SW 1271 (cell line): ENCODE measurements around the gene EXOSC2.

ENCODE experiments used
- DNase-seq, 2 experiments: peaks; one replicate each; lab custom pipeline; 2025; lab: John Stamatoyannopoulos, UW

EXOSC2 gene, protein sequence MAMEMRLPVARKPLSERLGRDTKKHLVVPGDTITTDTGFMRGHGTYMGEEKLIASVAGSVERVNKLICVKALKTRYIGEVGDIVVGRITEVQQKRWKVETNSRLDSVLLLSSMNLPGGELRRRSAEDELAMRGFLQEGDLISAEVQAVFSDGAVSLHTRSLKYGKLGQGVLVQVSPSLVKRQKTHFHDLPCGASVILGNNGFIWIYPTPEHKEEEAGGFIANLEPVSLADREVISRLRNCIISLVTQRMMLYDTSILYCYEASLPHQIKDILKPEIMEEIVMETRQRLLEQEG

DNA sequence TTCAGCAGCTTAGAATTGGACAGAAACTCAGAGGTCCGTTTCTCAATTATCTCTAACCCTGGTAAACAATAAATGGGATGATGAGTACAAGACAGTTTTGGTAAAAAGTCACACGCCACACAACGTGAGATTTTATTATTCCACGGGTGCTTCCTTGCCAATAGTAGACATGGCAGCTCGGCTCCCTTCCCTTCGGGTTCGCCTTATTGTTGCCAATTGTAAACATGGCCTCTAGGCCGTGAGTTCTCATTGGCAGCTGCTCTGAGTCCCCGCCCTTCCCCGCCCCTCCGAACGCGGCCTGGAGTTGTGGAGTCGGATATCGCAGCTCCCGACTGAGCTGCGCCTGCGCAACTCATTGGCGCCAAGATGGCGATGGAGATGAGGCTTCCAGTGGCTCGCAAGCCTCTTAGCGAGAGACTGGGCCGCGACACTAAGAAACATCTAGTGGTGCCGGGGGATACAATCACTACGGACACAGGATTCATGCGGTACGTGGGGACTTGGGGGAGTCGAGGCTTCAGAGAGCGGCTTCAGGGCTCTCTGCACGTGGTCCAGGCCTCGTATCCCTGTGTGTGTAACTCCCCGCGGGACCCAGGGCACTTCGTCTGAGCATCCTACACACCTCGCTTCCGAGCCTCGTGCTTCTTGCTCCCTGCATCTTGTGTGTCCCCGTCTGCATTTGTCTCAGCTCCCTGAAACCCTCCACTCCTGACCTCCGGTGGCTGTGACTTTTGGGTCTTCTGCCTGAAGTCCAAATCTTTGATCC is at the start of gene EXOSC2:
Gene EXOSC2, plus strand, starts transcription at position 355 of the 766 bp plus-strand sequence. Its CDS starts 12 bp downstream, at position 367.
- DNase-seq, result peak; percentile 98

DNA sequence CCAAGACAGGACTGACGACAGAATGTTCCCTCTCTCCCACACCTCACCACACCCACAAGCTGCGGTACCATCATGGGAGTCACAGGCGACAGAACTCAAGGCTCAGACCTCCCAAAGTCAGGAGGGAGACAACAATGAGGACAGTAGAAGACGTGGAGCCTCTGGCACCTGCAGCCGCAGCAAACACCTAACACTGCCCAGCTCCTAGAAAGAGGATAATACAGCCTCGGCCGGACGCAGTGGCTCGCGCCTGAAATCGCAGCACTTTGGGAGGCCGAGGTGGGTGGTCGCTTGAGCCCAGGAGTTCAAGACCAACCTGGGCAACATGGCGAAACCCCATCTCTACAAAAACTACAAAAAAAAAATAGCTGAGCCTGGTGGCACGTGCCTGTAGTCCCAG is 42.4 kb upstream of the EXOSC2 start:
- no peak for DNase-seq

DNA sequence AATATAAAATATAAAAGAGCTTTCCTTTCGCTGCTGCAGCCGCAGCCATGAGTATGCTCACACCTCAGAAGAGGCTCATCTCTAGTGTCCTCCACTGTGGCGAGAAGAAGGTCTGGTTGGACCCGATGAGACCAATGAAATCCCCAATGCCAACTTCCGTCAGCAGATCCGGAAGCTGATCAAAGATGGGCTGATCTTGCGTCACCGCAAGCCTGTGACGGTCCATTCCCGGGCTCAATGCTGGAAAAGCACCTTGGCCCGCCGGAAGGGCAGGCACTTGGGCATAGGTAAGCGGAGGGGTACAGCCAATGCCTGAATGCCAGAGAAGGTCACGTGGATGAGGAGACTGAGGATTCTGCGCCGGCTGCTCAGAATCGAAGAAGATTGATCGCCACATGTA is 41.8 kb upstream of the EXOSC2 start:
- DNase-seq, result no peak

DNA sequence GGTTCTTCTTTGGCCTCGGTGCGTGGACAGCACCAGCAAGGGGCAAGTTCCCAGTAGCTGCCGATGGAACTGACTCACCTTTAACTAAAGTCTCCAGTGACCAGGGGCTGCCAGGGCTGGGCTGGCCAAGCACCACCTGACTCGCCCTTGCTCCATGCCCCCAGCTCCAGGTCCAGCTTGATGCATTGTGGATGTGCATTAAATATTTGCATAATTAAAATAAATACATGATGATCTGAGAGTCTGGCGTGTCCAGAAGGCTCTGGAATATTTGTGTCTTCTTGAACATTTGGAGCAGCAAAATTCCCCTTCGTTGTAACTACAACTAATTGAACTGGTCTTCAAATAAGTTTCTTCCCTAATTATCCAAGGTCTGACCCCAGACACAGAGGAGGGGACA is 38.7 kb upstream of the EXOSC2 start:
- DNase-seq, result no peak

DNA sequence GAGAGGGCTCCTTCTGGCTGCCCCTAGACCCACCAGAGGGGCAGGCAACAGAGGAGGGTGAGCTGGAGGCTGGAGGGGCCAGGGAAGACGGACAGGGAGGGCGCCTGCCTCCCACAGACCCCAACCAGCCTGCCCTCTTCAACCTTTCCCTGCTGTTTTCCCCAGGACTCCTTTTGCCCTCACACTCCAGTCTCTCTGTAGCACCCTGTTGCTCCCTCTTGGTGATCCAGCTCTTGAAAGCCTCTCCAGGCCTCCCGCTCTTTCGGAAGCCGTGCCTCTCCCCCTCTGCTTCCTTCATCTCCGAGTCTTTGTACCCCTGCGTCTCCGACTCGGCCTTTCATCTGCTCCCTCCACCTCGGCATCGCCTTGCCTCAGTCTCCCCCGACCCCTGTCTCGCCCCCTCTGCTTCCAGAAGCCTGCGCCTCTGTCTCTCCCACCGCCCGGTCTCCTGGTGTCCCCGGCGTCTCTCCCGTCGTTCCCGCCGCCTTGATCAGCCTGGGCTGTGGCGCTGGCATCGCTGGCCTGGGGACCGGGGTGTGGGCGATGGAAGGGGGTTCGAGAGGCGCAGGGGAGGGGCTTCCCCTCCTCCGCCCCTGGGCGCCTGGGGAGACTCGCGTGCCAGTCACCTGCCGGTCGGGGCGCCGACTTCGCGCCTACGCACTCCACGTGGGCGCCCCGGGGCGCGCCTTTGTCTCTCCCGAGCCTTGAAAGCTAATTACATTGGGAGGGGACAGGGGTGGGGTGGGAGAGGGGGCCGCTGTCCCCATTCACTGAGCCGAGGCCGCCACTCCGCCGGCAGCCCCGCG is 34.5 kb upstream of the EXOSC2 start:
- DNase-seq, result no peak

DNA sequence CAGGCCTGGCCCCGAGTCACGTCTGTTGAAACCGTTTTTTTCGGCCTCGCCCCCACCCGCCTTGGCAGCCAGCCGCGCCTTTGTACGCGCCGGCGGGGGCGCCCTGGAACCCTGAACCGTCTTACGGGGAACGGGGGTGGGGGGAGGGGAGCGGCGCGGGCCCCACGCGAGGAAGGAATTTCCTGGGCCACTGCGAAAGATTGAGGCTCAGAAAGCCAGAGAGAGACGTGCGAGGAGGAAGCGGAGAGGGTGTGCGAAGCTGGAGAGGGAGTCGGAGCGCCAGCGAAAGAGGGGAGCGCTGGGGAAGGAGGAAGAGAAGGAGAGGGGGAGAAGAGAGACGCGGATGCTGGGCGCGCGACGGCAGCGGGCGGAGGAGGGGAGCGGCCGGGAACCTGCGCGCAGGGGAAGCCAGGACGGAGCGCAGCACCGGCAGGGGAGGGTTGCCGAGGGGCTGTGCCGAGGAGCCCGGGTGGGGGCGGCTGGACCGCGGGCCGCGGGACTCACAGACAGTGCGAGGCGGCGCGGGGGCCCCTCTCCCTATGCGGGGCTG is 33.8 kb upstream of the EXOSC2 start:
- no peak for DNase-seq

DNA sequence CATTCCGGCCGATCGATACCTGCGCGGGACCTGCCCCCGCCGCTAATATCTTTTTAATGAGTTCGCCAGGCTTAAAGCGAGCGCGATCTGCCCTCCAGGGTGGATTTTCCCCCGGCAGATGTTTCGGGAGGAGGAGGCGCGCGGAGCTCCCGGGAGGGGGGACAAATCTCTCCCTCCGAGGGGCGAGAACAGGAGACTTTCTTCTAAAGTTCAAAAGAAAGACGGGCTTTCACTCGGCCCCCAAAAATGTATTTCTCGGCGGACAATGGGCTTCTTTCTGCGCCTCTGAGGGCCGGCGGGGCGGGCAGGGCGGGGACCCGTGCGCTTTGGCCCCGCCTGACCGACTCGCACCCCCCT is 33.3 kb upstream of the EXOSC2 start:
- DNase-seq, result no peak

DNA sequence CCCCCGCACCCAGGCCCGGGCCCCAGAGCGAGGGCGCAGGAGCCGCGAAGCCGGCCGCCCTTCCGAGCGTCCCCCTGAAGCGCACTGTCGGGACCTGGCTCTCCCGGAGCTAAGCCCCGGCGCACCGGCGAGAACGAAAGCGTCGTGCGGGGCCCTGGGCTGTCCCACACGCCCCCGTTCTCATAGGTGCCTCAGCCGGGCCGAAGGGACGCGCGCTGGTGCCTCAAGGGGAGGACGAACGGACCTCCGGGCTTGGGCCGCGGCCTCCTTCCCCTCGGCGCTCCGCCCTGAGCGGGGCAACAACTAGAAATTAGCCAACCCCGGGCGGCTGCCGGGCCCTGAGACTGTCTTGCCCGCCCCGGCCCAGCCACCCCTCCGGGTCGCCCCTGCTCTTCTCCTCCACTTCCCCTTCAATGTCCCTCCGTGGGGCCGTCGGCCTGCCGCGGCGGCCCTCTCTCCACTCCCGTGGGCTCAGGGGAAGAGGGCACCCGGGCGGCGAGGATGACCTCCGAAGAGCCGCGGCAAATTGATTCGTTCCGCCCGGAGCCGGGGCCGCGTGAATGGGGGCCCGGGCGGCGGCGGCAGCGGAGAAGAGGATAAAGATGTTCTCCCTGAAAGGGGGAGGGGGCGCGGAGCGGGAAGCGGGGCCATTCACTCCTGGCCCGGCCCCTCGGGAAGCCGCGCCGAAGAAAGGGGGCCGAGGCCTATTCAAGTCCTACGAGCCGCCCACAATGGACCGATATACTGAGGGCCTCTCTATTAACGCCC is 32.7 kb upstream of the EXOSC2 start:
- DNase-seq, result no peak

DNA sequence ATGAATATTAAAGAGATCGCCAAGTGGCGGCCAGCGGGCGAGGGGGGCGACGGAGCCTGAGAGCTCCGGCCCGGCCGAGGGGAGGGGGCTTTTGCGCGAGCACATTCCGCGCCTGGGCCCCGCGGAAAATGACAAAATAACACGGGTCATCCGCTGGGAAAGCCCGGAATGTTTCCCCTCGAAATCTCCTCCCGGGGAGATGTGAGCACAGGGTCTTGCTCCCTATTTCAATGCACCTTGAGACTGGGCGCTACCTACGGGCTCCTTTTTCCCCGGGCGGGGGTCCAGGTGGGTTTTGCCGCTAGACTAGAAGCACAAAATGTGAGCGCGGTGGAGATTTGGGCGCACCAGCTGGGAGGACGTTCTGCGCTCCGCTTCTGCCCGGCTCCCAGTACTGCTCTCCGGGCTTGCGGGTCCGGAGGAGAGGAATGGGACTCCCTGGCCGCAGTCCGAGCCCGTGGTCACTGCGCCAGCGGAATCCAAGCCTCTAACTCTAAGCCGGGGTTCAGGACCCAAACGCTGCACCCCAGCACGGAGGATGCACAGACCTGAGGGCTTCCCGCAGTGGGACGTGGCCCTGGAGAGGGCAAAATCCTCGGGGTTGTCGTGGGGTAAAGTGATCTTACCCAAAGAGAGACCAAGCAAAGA is 32.0 kb upstream of the EXOSC2 start:
- DNase-seq, result no peak

DNA sequence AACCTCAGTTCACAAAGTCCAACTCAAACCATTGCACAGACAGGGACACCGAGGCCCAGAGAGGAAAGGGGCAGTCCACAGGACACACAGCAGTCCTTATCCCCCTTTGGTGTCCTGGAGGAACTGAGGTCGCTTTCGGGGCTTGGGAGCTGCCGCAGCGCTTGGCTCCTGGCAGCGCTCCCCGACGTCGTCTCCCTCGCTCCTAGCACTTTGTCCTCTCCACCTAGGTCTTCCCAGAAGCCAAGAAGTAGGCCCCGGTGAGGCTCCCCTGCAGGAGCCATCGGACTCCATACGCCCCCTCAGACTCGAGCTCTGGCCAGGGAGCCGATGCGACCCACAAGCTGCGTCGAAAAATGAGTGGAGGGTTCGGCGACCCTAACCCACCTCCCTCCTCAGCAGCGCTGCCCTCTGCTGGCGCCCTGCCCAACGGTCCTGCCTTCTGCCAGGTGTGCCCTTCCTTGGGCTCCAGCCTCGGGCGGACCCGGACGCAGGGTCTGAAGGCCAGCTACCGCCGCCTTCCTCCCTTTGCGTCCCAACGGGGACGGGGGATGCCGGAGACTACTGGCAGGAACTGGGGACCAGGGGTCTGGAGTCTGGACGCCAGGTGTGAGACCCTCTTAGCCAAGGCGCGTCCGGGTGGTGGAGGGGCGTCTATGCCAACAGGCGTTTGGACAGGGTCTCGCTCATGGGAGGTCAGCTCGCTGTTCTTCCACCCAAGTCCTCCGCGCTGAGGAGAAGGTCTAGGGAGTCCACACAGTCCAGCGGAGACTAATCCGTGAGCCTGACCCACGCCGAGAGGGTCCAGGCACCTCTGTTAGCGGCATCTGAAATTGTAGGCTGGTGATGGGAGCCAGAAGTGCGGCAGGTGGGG is 31.2 kb upstream of the EXOSC2 start:
- no peak for DNase-seq

DNA sequence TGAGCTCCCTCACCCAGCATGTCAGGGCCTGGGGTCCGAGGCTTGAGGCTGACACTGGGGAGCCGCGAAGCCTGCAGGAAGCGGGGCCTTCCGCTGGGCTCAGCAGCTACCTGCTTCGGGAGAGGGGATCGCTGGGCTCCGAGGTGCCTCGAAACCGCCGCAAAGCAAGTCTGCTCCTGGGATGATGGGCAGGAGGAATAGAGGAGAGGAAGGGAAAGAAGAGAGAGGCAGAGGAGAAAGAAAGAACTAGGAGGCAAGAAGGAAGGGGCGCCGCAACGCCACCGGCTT is 30.7 kb upstream of the EXOSC2 start:
- DNase-seq, result no peak

DNA sequence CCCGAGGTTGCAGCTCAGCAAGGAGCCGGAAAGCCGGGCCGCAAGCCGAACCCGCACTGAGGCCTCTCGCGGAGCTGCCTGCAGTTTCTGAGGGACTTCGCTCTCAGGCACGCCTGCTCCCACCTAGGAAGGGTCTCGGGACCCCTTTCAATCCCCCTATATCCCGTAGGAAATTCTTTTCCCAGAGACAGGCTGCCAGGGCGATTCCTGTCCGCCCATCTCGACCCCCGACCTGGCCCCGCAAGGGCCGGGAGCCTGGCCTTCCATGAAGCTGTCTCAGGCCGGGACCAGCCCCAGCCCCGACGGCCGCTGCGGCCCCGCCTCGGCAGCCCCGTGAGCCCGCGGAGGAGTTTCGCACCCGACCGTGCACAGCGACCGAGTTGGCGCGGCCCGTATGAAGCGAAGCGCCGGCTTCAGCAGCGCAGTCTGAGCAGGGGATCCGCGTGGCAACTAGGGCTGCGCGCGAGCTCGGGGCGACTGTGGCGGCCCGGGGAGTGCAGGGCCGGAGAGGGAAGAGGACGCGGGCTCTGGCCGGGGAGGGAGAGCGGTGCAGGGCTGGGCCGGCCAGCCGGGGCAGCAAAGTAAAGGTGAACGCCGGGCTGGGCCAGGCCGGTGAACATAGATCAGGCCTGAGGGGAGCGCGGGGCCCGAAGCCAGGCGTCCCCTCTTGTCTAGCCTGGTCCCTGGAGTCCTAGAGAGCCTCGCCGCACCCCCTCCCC is 30.2 kb upstream of the EXOSC2 start:
- DNase-seq, result no peak

DNA sequence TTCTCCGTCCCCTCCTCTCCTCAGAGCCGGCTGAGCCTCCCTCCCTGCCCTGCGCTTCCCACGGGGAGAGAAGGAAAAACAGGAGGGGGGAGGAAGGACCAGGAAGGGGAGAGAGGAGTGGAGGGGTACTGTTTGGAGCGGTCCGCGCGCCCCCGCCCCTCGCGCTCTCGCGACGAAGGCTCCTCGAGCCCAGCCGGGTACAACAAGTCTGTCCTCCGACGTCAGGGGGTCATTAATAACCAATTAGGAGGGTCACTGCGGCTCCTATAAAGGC is 29.7 kb upstream of the EXOSC2 start:
- DNase-seq, result no peak

DNA sequence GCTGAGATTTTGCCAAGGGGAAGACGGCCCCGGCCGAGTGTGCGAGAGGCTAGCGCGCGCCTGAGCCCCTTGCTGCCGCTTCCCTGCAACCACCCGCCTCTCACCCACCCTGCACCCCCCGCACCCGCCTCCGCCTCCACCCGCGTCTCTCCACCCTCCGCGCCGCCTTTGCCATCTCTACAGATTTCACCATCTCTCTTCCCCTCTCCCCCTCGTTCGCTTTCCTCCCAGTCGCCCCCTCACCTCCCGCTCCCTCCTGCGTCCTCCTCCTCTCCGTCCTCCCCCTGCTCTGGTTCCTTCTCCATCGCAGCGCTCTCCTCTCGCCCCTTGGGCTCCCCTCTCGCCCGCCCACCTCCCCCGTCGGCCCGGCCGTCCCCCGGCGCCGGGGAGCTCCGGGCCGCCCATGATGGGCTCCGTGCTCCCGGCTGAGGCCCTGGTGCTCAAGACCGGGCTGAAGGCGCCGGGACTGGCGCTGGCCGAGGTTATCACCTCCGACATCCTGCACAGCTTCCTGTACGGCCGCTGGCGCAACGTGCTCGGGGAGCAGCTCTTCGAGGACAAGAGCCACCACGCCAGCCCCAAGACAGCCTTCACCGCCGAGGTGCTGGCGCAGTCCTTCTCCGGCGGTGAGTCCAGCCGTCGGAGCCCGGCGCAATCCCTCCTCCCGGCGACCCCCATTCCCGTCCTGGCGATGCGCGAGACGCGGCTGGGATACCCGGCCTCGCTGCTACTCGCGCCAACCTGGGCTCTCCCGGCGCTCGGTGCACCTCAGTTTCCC is 29.1 kb upstream of the EXOSC2 start, which contains the start of gene PRDM12:
Gene PRDM12, plus strand, starts transcription at position 344 of the 778 bp plus-strand sequence. Its CDS starts 60 bp downstream, at position 404.
- no peak for DNase-seq

DNA sequence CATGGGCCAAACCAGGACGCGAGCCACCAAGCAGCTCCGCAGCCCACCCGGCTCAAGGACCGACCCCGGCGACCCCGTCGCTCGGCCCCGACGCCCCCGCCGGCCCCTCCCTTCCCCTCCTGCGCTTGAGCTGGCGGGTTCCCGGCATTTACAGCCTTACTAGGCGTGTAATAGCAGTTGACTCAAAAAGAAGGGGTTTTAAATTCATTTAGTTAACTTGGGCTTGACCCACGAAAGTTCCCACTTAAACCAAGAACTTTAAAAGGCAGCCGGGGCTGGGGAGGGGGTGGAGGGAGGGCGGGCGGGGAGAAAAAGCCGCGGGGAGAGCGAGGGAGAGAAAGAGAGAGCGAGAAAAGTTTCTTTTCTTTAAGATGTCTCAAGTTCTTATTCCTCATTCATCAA is 28.6 kb upstream of the EXOSC2 start:
- no peak for DNase-seq

DNA sequence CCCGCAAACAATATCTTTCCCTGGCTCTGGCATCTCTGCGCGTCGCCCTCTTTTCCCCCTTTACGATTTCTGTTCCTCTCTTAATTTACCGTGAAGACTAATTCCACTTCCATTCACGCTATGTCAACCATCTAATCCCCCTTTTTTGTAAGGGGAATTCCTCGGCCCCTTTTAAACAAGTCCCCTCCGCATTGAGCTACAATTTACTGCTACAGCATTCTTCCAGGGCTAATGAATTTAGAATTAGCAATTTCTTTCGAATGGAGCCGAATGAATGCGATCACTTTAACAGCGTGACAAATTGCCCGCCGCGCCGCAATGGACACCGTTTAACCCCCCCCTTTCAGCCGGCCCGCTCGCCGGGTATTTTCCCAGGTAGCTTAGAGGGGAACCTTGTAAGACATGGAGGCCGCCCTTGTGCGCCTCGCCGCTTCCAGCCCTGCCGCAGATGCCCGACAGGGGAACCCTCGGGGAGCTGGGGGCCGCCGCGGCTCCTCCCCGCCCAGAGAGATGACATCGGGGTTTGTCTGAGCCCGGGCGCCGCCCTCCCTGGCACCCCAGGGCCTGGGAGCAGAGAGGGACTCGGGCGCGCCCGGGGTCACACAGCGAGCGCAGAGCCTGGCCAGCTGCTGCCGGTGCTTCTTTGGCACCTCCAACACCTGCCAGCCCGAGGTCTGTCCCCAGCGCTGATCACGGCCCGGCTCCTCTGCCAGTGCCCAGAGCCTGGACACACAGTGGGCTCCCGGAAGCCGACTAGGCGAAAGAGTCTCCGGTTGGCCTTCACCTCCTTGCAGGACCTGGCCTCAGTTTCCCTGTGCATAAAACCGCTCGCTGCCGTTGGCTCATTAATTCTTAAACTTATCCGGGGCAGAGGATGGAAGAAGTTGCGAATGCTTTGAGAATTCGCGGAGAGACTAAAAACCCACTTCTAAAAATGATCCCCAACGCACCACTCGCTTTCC is 27.9 kb upstream of the EXOSC2 start:
- DNase-seq, result no peak

DNA sequence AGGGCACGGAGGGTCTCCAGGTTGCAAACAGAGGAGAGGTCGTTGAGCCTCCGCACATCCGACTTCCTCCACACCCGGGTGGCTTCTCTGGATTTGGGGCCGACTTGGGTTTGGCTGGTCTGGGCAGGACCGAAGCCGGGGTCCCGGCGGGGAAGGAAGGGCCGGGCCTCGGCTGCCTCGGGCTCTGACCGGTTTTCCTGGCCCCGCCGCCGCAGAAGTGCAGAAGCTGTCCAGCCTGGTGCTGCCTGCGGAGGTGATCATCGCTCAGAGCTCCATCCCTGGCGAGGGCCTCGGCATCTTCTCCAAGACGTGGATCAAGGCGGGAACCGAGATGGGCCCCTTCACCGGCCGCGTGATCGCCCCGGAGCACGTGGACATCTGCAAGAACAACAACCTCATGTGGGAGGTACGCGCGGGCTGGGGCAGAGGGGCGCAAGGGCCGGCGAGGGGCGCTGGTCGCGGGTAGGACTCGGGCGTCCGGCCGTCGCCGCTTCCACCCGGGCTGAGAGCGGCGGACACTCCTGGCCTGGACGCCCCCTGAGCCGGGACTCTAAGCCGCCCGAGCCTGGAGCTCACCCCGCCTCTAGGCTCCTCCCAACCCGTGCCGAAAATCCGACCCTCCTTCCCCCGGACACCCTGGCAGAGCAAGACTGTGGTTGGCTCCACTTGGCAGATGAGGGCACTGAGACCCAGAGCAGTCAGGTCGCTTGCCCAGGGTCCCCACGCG is 27.0 kb upstream of the EXOSC2 start:
- DNase-seq, result no peak

DNA sequence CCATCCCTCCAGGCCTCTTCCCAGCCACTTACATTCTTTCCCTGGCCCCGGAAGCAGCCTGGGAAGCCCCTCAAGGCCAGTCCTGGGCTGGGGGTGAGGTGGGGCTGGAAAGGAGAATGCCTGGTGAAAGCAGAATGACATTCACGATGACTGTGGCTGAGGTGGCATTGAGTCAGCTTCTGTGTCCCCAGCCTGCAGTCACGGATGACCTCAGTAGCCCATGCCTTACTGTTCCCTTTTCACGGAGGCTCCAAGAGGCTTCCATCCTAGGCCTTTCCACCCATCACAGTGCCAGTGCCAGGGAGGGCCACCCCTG is 26.5 kb upstream of the EXOSC2 start:
- DNase-seq, result no peak
